ENCODE data around the gene NXPE1. TPM values are rescaled to one million over a fixed set of nuclear protein-coding genes. Genes with fewer than 3 reads are reported as not detected.

Gene NXPE1
- total RNA-seq, 1 donor from 2014 or later = not detected

- H3K27me3 Mint-ChIP-seq (ENCODE audit: unreplicated experiment) = peaks cover 1% of the 10 kb centered on the region
- H3K4me3 Mint-ChIP-seq (ENCODE audit: unreplicated experiment) = no peak overlapping the region
- H3K36me3 Mint-ChIP-seq (ENCODE audit: low read depth, unreplicated experiment) = no peaks in the 10 kb centered on the region
- no peaks in the 10 kb centered on the region for H3K9me3 Mint-ChIP-seq (ENCODE audit: unreplicated experiment)
- DNase-seq (ENCODE audit: low spot score) = no peak
- no peak for TF ChIP-seq CTCF (IDR thresholded peaks at IDR 0.05; ENCODE audit: unreplicated experiment)
- peaks cover 9% of the 10 kb centered on the region for H3K4me1 Mint-ChIP-seq (ENCODE audit: unreplicated experiment)
- no peak overlapping the region for H3K27ac Mint-ChIP-seq (ENCODE audit: unreplicated experiment)
Measured at GRCh38 chr11:114563077-114563476, 3.4 kb upstream of the NXPE1 start.

- no peaks in the 10 kb centered on the region for H3K9me3 Mint-ChIP-seq (ENCODE audit: unreplicated experiment)
- H3K27me3 Mint-ChIP-seq (ENCODE audit: unreplicated experiment) = peaks cover 1% of the 10 kb centered on the region
- peaks cover 9% of the 10 kb centered on the region for H3K4me1 Mint-ChIP-seq (ENCODE audit: unreplicated experiment)
- H3K36me3 Mint-ChIP-seq (ENCODE audit: low read depth, unreplicated experiment) = no peaks in the 10 kb centered on the region
- DNase-seq (ENCODE audit: low spot score) = no peak
- H3K4me3 Mint-ChIP-seq (ENCODE audit: unreplicated experiment) = no peak overlapping the region
- no peak for TF ChIP-seq CTCF (IDR thresholded peaks at IDR 0.05; ENCODE audit: unreplicated experiment)
- H3K27ac Mint-ChIP-seq (ENCODE audit: unreplicated experiment) = no peak overlapping the region
Measured at GRCh38 chr11:114562166-114562916, 2.7 kb upstream of the NXPE1 start.

GRCh38 chr11:114556135-114556534, 3.5 kb downstream of the NXPE1 start:
- H3K27me3 Mint-ChIP-seq (ENCODE audit: unreplicated experiment) = peaks cover 1% of the 10 kb centered on the region
- peaks cover 11% of the 10 kb centered on the region for H3K4me1 Mint-ChIP-seq (ENCODE audit: unreplicated experiment)
- TF ChIP-seq CTCF (IDR thresholded peaks at IDR 0.05; ENCODE audit: unreplicated experiment) = no peak
- DNase-seq (ENCODE audit: low spot score) = no peak
- H3K36me3 Mint-ChIP-seq (ENCODE audit: low read depth, unreplicated experiment) = no peaks in the 10 kb centered on the region
- no peak overlapping the region for H3K27ac Mint-ChIP-seq (ENCODE audit: unreplicated experiment)
- no peaks in the 10 kb centered on the region for H3K9me3 Mint-ChIP-seq (ENCODE audit: unreplicated experiment)
- no peak overlapping the region for H3K4me3 Mint-ChIP-seq (ENCODE audit: unreplicated experiment)

GRCh38 chr11:114553642-114554041, 6.0 kb downstream of the NXPE1 start:
- no peak for DNase-seq (ENCODE audit: low spot score)
- Mint-ChIP-seq H3K4me3 (ENCODE audit: unreplicated experiment) (no peak overlapping the region), H3K27me3 (ENCODE audit: unreplicated experiment) (no peaks in the 10 kb centered on the region), H3K27ac (ENCODE audit: unreplicated experiment) (no peak overlapping the region), H3K9me3 (ENCODE audit: unreplicated experiment) (no peaks in the 10 kb centered on the region), H3K36me3 (ENCODE audit: low read depth, unreplicated experiment) (no peaks in the 10 kb centered on the region), H3K4me1 (ENCODE audit: unreplicated experiment) (peaks cover 2% of the 10 kb centered on the region)
- TF ChIP-seq CTCF (IDR thresholded peaks at IDR 0.05; ENCODE audit: unreplicated experiment) = no peak

GRCh38 chr11:114551060-114551459, 8.6 kb downstream of the NXPE1 start:
- no peak for TF ChIP-seq CTCF (IDR thresholded peaks at IDR 0.05; ENCODE audit: unreplicated experiment)
- Mint-ChIP-seq H3K4me3 (ENCODE audit: unreplicated experiment) (no peak overlapping the region), H3K27ac (ENCODE audit: unreplicated experiment) (no peak overlapping the region), H3K9me3 (ENCODE audit: unreplicated experiment) (no peaks in the 10 kb centered on the region), H3K4me1 (ENCODE audit: unreplicated experiment) (peaks cover 2% of the 10 kb centered on the region), H3K27me3 (ENCODE audit: unreplicated experiment) (no peaks in the 10 kb centered on the region), H3K36me3 (ENCODE audit: low read depth, unreplicated experiment) (no peaks in the 10 kb centered on the region)
- DNase-seq (ENCODE audit: low spot score) = no peak
